Loucy (cell line): ENCODE measurements around the gene RYR2.

ENCODE experiments used
- CTCF ChIP-seq: fragments of 200-600 bp; sonication (generic); conservative IDR thresholded peaks from 2 replicates; pipeline ENCODE4 v1.5.1; 2014; ENCODE audit warnings: mild to moderate bottlenecking, antibody characterized with exemption, low read length
- EZH2phosphoT487 ChIP-seq: fragments of 200-600 bp; IDR thresholded peaks from 2 replicates; pipeline ENCODE4 v1.6.1; 2018; ENCODE audit warnings: antibody characterized with exemption, mild to moderate bottlenecking, moderate library complexity, borderline replicate concordance

GRCh38 chr1:237084341-237085077 lies 42.5 kb downstream of the RYR2 start:
- TF ChIP-seq CTCF = no peak
- no peak for TF ChIP-seq EZH2phosphoT487
